ENCODE results near the gene SLC24A3.

DNA sequence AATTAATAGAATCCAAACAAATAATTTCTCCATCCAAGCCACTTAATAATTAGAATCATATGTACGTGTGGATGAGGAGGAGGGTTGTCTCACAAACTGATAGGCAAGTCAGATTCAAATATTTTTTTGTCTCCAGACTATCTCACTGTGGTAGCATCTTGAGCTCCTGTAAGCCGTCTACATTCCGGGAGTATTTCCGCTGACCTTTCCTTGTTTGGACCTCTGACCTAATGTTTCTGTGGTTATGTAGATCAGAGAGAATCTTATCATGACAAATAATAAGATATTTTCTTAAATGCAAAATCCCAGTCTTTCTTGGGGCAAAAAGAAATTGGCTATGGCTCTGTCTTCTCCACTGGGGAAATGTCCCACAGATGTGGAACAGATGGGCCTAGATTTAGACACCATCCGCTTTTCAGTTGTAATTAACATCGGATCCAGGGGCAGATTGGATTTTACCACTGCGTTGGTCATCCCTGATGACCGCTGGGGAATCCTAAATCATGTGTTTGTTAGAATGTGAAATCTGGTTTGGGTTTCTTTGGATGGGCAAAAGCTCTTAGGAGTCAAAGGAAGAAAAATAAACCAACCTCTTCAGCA lies 348.5 kb downstream of the SLC24A3 start:
- TF ChIP-seq, protein P1, sequence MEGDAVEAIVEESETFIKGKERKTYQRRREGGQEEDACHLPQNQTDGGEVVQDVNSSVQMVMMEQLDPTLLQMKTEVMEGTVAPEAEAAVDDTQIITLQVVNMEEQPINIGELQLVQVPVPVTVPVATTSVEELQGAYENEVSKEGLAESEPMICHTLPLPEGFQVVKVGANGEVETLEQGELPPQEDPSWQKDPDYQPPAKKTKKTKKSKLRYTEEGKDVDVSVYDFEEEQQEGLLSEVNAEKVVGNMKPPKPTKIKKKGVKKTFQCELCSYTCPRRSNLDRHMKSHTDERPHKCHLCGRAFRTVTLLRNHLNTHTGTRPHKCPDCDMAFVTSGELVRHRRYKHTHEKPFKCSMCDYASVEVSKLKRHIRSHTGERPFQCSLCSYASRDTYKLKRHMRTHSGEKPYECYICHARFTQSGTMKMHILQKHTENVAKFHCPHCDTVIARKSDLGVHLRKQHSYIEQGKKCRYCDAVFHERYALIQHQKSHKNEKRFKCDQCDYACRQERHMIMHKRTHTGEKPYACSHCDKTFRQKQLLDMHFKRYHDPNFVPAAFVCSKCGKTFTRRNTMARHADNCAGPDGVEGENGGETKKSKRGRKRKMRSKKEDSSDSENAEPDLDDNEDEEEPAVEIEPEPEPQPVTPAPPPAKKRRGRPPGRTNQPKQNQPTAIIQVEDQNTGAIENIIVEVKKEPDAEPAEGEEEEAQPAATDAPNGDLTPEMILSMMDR (optimal IDR thresholded peaks at IDR 0.05 in 1 of 3, IDR thresholded peaks at IDR 0.05 in 1 of 3, conservative IDR thresholded peaks at IDR 0.05 in 1 of 3; ENCODE audit: extremely low read depth in 1 of 3, insufficient read depth in 2 of 3, low read length in 3 of 3), result no peak
- TF ChIP-seq EZH2 (IDR thresholded peaks at IDR 0.05; ENCODE audit: low read length), result no peak
